ENCODE results near the gene SEC31A.

DNA sequence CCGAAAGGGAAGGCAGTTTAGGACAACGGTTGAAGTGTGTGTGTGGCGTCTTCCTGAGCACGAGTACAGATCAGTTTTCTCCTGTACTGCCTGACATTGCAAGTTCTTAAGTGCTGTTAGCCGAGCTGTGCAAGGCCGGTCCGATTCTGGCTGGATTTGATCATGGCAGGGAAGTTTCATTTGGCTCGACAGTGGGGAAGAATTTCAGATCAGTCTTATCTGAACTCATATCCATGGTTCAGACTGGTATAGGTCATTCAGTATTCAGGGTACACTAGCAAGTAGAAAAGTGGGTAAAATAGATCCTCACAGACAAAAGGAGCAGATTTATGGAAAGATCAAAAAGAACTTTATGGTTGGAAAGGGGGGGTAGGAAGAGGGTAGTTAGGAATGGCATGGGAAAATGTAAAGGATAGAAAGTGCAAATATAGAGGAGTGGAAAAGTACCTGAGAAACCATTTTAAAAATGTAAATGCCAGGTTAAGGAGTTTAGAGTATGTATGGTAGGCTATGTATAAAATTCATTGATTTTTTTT lies 10.3 kb upstream of the SEC31A start:
- no peak for TF ChIP-seq RAD21 (IDR thresholded peaks at IDR 0.05; ENCODE audit: low read length)
- no peak for TF ChIP-seq RCOR1 (IDR thresholded peaks at IDR 0.05; ENCODE audit: low read length)
- TF ChIP-seq, protein P1, sequence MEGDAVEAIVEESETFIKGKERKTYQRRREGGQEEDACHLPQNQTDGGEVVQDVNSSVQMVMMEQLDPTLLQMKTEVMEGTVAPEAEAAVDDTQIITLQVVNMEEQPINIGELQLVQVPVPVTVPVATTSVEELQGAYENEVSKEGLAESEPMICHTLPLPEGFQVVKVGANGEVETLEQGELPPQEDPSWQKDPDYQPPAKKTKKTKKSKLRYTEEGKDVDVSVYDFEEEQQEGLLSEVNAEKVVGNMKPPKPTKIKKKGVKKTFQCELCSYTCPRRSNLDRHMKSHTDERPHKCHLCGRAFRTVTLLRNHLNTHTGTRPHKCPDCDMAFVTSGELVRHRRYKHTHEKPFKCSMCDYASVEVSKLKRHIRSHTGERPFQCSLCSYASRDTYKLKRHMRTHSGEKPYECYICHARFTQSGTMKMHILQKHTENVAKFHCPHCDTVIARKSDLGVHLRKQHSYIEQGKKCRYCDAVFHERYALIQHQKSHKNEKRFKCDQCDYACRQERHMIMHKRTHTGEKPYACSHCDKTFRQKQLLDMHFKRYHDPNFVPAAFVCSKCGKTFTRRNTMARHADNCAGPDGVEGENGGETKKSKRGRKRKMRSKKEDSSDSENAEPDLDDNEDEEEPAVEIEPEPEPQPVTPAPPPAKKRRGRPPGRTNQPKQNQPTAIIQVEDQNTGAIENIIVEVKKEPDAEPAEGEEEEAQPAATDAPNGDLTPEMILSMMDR (IDR thresholded peaks at IDR 0.05): no peak
- no peak for TF ChIP-seq CHD2 (IDR thresholded peaks at IDR 0.05; ENCODE audit: low read length, partially characterized antibody)
- TF ChIP-seq, protein P2, sequence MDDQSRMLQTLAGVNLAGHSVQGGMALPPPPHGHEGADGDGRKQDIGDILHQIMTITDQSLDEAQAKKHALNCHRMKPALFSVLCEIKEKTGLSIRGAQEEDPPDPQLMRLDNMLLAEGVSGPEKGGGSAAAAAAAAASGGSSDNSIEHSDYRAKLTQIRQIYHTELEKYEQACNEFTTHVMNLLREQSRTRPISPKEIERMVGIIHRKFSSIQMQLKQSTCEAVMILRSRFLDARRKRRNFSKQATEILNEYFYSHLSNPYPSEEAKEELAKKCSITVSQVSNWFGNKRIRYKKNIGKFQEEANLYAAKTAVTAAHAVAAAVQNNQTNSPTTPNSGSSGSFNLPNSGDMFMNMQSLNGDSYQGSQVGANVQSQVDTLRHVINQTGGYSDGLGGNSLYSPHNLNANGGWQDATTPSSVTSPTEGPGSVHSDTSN (IDR thresholded peaks at IDR 0.05): no peak
- TF ChIP-seq, protein P3, sequence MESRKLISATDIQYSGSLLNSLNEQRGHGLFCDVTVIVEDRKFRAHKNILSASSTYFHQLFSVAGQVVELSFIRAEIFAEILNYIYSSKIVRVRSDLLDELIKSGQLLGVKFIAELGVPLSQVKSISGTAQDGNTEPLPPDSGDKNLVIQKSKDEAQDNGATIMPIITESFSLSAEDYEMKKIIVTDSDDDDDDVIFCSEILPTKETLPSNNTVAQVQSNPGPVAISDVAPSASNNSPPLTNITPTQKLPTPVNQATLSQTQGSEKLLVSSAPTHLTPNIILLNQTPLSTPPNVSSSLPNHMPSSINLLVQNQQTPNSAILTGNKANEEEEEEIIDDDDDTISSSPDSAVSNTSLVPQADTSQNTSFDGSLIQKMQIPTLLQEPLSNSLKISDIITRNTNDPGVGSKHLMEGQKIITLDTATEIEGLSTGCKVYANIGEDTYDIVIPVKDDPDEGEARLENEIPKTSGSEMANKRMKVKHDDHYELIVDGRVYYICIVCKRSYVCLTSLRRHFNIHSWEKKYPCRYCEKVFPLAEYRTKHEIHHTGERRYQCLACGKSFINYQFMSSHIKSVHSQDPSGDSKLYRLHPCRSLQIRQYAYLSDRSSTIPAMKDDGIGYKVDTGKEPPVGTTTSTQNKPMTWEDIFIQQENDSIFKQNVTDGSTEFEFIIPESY (IDR thresholded peaks at IDR 0.05; ENCODE audit: borderline replicate concordance, low read depth): no peak
- TF ChIP-seq SMC3 (IDR thresholded peaks at IDR 0.05; ENCODE audit: low read depth, low read length): no peak
- no peak for TF ChIP-seq SIN3A (IDR thresholded peaks at IDR 0.05; ENCODE audit: borderline replicate concordance, low read depth, low read length)

Data from SK-N-SH (cell line).